Colonic mucosa (tissue), 4 donors: ENCODE results near the gene GRK5. TPM values are rescaled to one million over a fixed set of nuclear protein-coding genes. Genes with fewer than 3 reads are reported as not detected.
A peak's percentile ranks its signal among the peaks of the same experiment; 100 is the strongest.

Experiments used
- DNase-seq: peaks from one replicate; pipeline ENCODE4 v3.0.0-alpha.2; 2020
- H3K27ac ChIP-seq: fragments of 200-600 bp; one replicate; pipeline ENCODE4 v1.8.0; 2021
- H3K27me3 ChIP-seq: fragments of 200-600 bp; one replicate; pipeline ENCODE4 v1.8.0; 2021
- H3K36me3 ChIP-seq: fragments of 200-600 bp; one replicate; pipeline ENCODE4 v1.8.0; 2021
- H3K4me1 ChIP-seq: fragments of 200-600 bp; one replicate; pipeline ENCODE4 v1.8.0; 2021; ENCODE audit warnings: mild to moderate bottlenecking
- H3K4me3 ChIP-seq: fragments of 200-600 bp; one replicate; pipeline ENCODE4 v1.8.0; 2021
- H3K9ac ChIP-seq, 2 donors: one replicate each; pipeline ENCODE4 v1.7.0; 2013; ENCODE audit warnings: control low read depth in 2 of 2, low read depth in 2 of 2, low read length in 2 of 2
- H3K9me3 ChIP-seq: fragments of 200-600 bp; one replicate; pipeline ENCODE4 v1.8.0; 2021
- CTCF ChIP-seq: fragments of 200-600 bp; IDR thresholded peaks from one replicate; pipeline ENCODE4 v1.8.0; 2022; ENCODE audit warnings: antibody characterized with exemption, mild to moderate bottlenecking
- intact Hi-C: fragments of 100-400 bp; cut with DNase I; formaldehyde crosslinking; loops from one replicate; pipeline ENCODE4 v1.14.1; 2022
- total RNA-seq, 2 donors: library from RNA; stranded (reverse); fragmentation: NEBNext Ultra II Directional in 1 of 2; extraction: Animal tissue kit (Norgen Biotek cat#: 25700) in 1 of 2; gene quantifications; one replicate each; pipeline ENCODE4 v1.2.1, GENCODE V29; 2021
- donor health status: healthy.
- donor health status: DM: no; HTN: no; CAD: no.
- donor health status: DM: no; HTN: no; CAD: no.

GRK5 gene
- total RNA-seq, 2 donors from 2014 or later = 4.6 to 12.7 TPM

- Histone ChIP-seq H3K9ac (no peak overlapping the region), H3K9me3 (no peaks in the 10 kb centered on the region), H3K4me3 (no peak overlapping the region), H3K36me3 (no peaks in the 10 kb centered on the region), H3K4me1 (no peaks in the 10 kb centered on the region), H3K27me3 (no peaks in the 10 kb centered on the region), H3K27ac (no peak overlapping the region)
- DNase-seq = peak; percentile 31
- no peak for TF ChIP-seq CTCF
- intact Hi-C loops = no loop called here
Observed at GRCh38 chr10:119449760-119450461, 242.5 kb downstream of the GRK5 start.

GRCh38 chr10:119450606-119451299, 243.4 kb downstream of the GRK5 start:
- Histone ChIP-seq H3K27ac (no peak overlapping the region), H3K4me3 (no peak overlapping the region), H3K9ac (no peak overlapping the region), H3K4me1 (no peaks in the 10 kb centered on the region), H3K27me3 (no peaks in the 10 kb centered on the region), H3K36me3 (no peaks in the 10 kb centered on the region), H3K9me3 (no peaks in the 10 kb centered on the region)
- intact Hi-C loops = no loop called here
- no peak for DNase-seq
- no peak for TF ChIP-seq CTCF

GRCh38 chr10:119451300-119451896, 244.0 kb downstream of the GRK5 start:
- DNase-seq = no peak
- H3K4me3 ChIP-seq = no peak overlapping the region
- intact Hi-C loops = no loop called here

GRCh38 chr10:119452396-119452795, 245.0 kb downstream of the GRK5 start:
- no peak for TF ChIP-seq CTCF
- Histone ChIP-seq H3K27me3 (no peaks in the 10 kb centered on the region), H3K4me1 (no peaks in the 10 kb centered on the region), H3K9ac (no peak overlapping the region), H3K9me3 (no peaks in the 10 kb centered on the region), H3K36me3 (no peaks in the 10 kb centered on the region), H3K27ac (no peak overlapping the region), H3K4me3 (no peak overlapping the region)
- DNase-seq = no peak
- intact Hi-C loops = no loop called here

More at GRCh38 chr10:119451300-119451896, 244.0 kb downstream of the GRK5 start:
- H3K36me3 ChIP-seq = no peaks in the 10 kb centered on the region
- no peak overlapping the region for H3K27ac ChIP-seq
- H3K9ac ChIP-seq = no peak overlapping the region
- no peaks in the 10 kb centered on the region for H3K4me1 ChIP-seq
- H3K9me3 ChIP-seq = no peaks in the 10 kb centered on the region
- no peaks in the 10 kb centered on the region for H3K27me3 ChIP-seq
- no peak for TF ChIP-seq CTCF

- Histone ChIP-seq H3K27me3 (no peaks in the 10 kb centered on the region), H3K9ac (no peak overlapping the region), H3K27ac (no peak overlapping the region), H3K9me3 (no peaks in the 10 kb centered on the region), H3K4me3 (no peak overlapping the region), H3K36me3 (no peaks in the 10 kb centered on the region), H3K4me1 (no peaks in the 10 kb centered on the region)
- DNase-seq = no peak
- TF ChIP-seq CTCF = no peak
- intact Hi-C loops = no loop called here
Observed at GRCh38 chr10:119453313-119453712, 245.9 kb downstream of the GRK5 start.
